ENCODE results near the gene DNAH2. TPM values are rescaled to one million over a fixed set of nuclear protein-coding genes. Genes with fewer than 3 reads are reported as not detected.

DNAH2 gene
- total and polyA plus RNA-seq, 9 of the 15 experiments (the other 6 are each of a cell fraction or from before 2014, with no cell fraction given): 0.03 TPM; not detected in 8

GRCh38 chr17:7716901-7717755, at the start of gene DNAH2 (continued):
- no peak for TF ChIP-seq DEAF1 (CRISPR knock-in tag; IDR thresholded peaks at IDR 0.05)
- no peak for TF ChIP-seq TEAD4 (IDR thresholded peaks at IDR 0.05; ENCODE audit: low read length)
- TF ChIP-seq TEAD4 (CRISPR knock-in tag; IDR thresholded peaks at IDR 0.05; ENCODE audit: borderline replicate concordance): no peak
- TF ChIP-seq GABPB1 (CRISPR knock-in tag; IDR thresholded peaks at IDR 0.05): 0 out of 2 replicates have a peak, but pooled peaks have one; percentile 16
- peak; percentile 46 to 75 (median 68); a peak in 5 of 6 replicates for TF ChIP-seq CTCF (IDR thresholded peaks at IDR 0.05 in 2 of 3, conservative IDR thresholded peaks at IDR 0.05 in 1 of 3; ENCODE audit: insufficient read depth in 2 of 3, low read depth in 1 of 3, low read length in 3 of 3)
- TF ChIP-seq POLR2G (IDR thresholded peaks at IDR 0.05; ENCODE audit: low read depth, low read length): peak; percentile 58; the same call in 1 of the 2 replicates
- peak; percentile 26; the same call in 1 of the 2 replicates for TF ChIP-seq BCOR (IDR thresholded peaks at IDR 0.05)
- TF ChIP-seq RAD21 (CRISPR knock-in tag; conservative IDR thresholded peaks at IDR 0.05 in 1 of 2, IDR thresholded peaks at IDR 0.05 in 1 of 2): peak; percentile 53 to 73
- TF ChIP-seq REST (IDR thresholded peaks at IDR 0.05; ENCODE audit: borderline replicate concordance): peak; percentile 57
- TF ChIP-seq REST (CRISPR knock-in tag; IDR thresholded peaks at IDR 0.05; ENCODE audit: low read depth): no peak
- TF ChIP-seq TAF1 (IDR thresholded peaks at IDR 0.05; ENCODE audit: control insufficient read depth, extremely low read depth, insufficient read depth, low read length, severe bottlenecking): no peak
- peak; percentile 55 for TF ChIP-seq RBFOX2 (IDR thresholded peaks at IDR 0.05; ENCODE audit: low read depth, low read length)
- peak; percentile 95 for TF ChIP-seq NEUROD1 (IDR thresholded peaks at IDR 0.05; ENCODE audit: borderline replicate concordance, low read depth, low read length, partially characterized antibody)
- TF ChIP-seq ZBTB7A (IDR thresholded peaks at IDR 0.05; ENCODE audit: borderline replicate concordance, control insufficient read depth, low read depth, low read length): peak; percentile 60; the same call in 1 of the 2 replicates

Measured in K562 (cell line).